BJ (cell line): ENCODE measurements around the gene ATP13A5. TPM values are rescaled to one million over a fixed set of nuclear protein-coding genes. Genes with fewer than 3 reads are reported as not detected.

Experiments
- CTCF ChIA-PET: fragments of 350-600 bp; formaldehyde crosslinking; extraction: SDS; loops from one replicate; lab custom pipeline; 2021; ENCODE audit warnings: antibody characterized with exemption, inconsistent platforms; lab: Yijun Ruan, JAX
- POLR2A ChIA-PET: fragments of 300-600 bp; sonication (Branson Sonifier 250); formaldehyde crosslinking; extraction: SDS; loops from one replicate; lab custom pipeline; 2021; ENCODE audit warnings: antibody characterized with exemption; lab: Charles Lee
- DNase-seq: peaks from one replicate; pipeline ENCODE4 v3.0.0-alpha.2; 2011; ENCODE audit warnings: low read depth
- H3K27me3 ChIP-seq: 2 replicates; pipeline ENCODE4 v1.6.0; 2011; ENCODE audit warnings: low read length; ENCODE audit not compliant: control insufficient read depth, insufficient read depth
- H3K36me3 ChIP-seq: 2 replicates; pipeline ENCODE4 v1.5.1; 2011; ENCODE audit warnings: low read length; ENCODE audit not compliant: control insufficient read depth, insufficient read depth
- H3K4me3 ChIP-seq: 2 replicates; pipeline ENCODE4 v1.5.1; 2011; ENCODE audit warnings: low read depth, mild to moderate bottlenecking, control low read depth, low read length
- polyA plus RNA-seq: library from polyadenylated mRNA; depleted of rRNA; stranded (reverse); fragments of >200 nt; gene quantifications from 2 replicates; pipeline ENCODE4 v1.2.3, GENCODE V29; 2011
- TF ChIP-seq, protein P1 (sequence below): IDR thresholded peaks from 2 replicates; pipeline ENCODE4 v1.5.1; 2011; ENCODE audit warnings: low read depth, mild to moderate bottlenecking, control low read depth, inconsistent platforms, low read length, moderate library complexity; ENCODE audit not compliant: insufficient read depth

ATP13A5 gene
- polyA plus RNA-seq, 1 experiment = not detected

GRCh38 chr3:193407112-193407511 lies 28.6 kb upstream of the ATP13A5 start:
- CTCF ChIA-PET = no interaction called here
- TF ChIP-seq, protein P1, sequence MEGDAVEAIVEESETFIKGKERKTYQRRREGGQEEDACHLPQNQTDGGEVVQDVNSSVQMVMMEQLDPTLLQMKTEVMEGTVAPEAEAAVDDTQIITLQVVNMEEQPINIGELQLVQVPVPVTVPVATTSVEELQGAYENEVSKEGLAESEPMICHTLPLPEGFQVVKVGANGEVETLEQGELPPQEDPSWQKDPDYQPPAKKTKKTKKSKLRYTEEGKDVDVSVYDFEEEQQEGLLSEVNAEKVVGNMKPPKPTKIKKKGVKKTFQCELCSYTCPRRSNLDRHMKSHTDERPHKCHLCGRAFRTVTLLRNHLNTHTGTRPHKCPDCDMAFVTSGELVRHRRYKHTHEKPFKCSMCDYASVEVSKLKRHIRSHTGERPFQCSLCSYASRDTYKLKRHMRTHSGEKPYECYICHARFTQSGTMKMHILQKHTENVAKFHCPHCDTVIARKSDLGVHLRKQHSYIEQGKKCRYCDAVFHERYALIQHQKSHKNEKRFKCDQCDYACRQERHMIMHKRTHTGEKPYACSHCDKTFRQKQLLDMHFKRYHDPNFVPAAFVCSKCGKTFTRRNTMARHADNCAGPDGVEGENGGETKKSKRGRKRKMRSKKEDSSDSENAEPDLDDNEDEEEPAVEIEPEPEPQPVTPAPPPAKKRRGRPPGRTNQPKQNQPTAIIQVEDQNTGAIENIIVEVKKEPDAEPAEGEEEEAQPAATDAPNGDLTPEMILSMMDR = no peak
- Histone ChIP-seq H3K36me3 (no peaks in the 10 kb centered on the region), H3K27me3 (no peaks in the 10 kb centered on the region), H3K4me3 (no peak overlapping the region)
- no peak for DNase-seq
- POLR2A ChIA-PET = no interaction called here

- Histone ChIP-seq H3K4me3 (no peak overlapping the region), H3K36me3 (no peaks in the 10 kb centered on the region), H3K27me3 (no peaks in the 10 kb centered on the region)
- TF ChIP-seq, protein P1 = no peak
- POLR2A ChIA-PET = no interaction called here
- no peak for DNase-seq
- CTCF ChIA-PET = no interaction called here
Measured at GRCh38 chr3:193403307-193403706, 24.8 kb upstream of the ATP13A5 start.

GRCh38 chr3:193400304-193400703 lies 21.8 kb upstream of the ATP13A5 start:
- Histone ChIP-seq H3K4me3 (no peak overlapping the region), H3K27me3 (no peaks in the 10 kb centered on the region), H3K36me3 (no peaks in the 10 kb centered on the region)
- POLR2A ChIA-PET = no interaction called here
- TF ChIP-seq, protein P1 = no peak
- CTCF ChIA-PET = interaction anchor here (0.6 kb wide), 1 partner anchor 17 kb away, joined by 3 read pairs; no protein-coding TSS in a partner anchor
- DNase-seq = no peak

GRCh38 chr3:193396451-193397244 lies 18.1 kb upstream of the ATP13A5 start:
- Histone ChIP-seq H3K4me3 (no peak overlapping the region), H3K27me3 (no peaks in the 10 kb centered on the region), H3K36me3 (no peaks in the 10 kb centered on the region)
- no peak for DNase-seq
- ChIA-PET POLR2A (no interaction called here), CTCF (no interaction called here)
- TF ChIP-seq, protein P1 = no peak

DNA sequence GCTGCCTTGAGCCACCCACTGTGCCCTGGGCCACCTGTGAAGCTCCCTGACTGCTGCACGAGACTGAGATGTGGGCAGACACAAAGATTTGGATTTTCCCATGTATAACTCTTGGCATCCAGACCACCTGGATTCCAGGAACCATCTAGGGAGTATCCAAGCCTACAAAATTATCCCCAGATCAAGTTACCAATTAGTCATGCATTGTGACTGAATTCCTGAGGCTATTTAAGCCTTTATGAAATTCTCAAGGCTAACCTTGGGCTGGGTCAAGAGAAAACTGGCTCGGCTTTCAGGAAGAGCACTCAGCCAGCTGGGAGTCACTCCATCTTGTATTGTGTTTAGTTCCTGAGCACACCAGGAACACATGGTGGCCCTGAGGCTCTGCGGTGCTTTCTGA lies 13.3 kb upstream of the ATP13A5 start:
- DNase-seq = no peak
- Histone ChIP-seq H3K4me3 (no peak overlapping the region), H3K36me3 (no peaks in the 10 kb centered on the region), H3K27me3 (no peaks in the 10 kb centered on the region)
- ChIA-PET CTCF (no interaction called here), POLR2A (no interaction called here)
- TF ChIP-seq, protein P1 = no peak
